Keratinocyte (primary cell): Measurements from ENCODE around the gene ECHDC1.

Experiments used
- EZH2 ChIP-seq: IDR thresholded peaks from one replicate; pipeline ENCODE4 v1.6.1; 2012; ENCODE audit warnings: inconsistent platforms, mild to moderate bottlenecking, low read length, moderate library complexity
- TF ChIP-seq, protein P1 (sequence below), 3 experiments: IDR thresholded peaks in 1 of 3; conservative IDR thresholded peaks in 1 of 3; optimal IDR thresholded peaks in 1 of 3; 2 replicates in 2 of 3; 3 replicates in 1 of 3; pipeline versions ENCODE3 to v1.5.1; 2011; ENCODE audit warnings: low read length in 3 of 3, mild to moderate bottlenecking in 3 of 3, moderate library complexity in 2 of 3, control low read depth in 1 of 3, inconsistent platforms in 1 of 3; ENCODE audit not compliant: insufficient read depth in 2 of 3; ENCODE audit errors: extremely low read depth in 1 of 3

- TF ChIP-seq, protein P1, sequence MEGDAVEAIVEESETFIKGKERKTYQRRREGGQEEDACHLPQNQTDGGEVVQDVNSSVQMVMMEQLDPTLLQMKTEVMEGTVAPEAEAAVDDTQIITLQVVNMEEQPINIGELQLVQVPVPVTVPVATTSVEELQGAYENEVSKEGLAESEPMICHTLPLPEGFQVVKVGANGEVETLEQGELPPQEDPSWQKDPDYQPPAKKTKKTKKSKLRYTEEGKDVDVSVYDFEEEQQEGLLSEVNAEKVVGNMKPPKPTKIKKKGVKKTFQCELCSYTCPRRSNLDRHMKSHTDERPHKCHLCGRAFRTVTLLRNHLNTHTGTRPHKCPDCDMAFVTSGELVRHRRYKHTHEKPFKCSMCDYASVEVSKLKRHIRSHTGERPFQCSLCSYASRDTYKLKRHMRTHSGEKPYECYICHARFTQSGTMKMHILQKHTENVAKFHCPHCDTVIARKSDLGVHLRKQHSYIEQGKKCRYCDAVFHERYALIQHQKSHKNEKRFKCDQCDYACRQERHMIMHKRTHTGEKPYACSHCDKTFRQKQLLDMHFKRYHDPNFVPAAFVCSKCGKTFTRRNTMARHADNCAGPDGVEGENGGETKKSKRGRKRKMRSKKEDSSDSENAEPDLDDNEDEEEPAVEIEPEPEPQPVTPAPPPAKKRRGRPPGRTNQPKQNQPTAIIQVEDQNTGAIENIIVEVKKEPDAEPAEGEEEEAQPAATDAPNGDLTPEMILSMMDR (optimal IDR thresholded peaks at IDR 0.05 in 1 of 3, IDR thresholded peaks at IDR 0.05 in 1 of 3, conservative IDR thresholded peaks at IDR 0.05 in 1 of 3; ENCODE audit: extremely low read depth in 1 of 3, insufficient read depth in 2 of 3, low read length in 3 of 3), result no peak
- no peak for TF ChIP-seq EZH2
Measured at GRCh38 chr6:127332383-127332961, 10.9 kb downstream of the ECHDC1 start.
